EL (cell line): ENCODE measurements around the gene PROSER3.
"Not testable (repeated sequence)": the region's sequence is repeated elsewhere in the genome, so short reads cannot be mapped to it uniquely, and the experiment has no call there.

ENCODE experiments used
- DNase-seq: peaks from one replicate; pipeline ENCODE4 v3.0.0-alpha.2; 2016

Gene PROSER3

DNA sequence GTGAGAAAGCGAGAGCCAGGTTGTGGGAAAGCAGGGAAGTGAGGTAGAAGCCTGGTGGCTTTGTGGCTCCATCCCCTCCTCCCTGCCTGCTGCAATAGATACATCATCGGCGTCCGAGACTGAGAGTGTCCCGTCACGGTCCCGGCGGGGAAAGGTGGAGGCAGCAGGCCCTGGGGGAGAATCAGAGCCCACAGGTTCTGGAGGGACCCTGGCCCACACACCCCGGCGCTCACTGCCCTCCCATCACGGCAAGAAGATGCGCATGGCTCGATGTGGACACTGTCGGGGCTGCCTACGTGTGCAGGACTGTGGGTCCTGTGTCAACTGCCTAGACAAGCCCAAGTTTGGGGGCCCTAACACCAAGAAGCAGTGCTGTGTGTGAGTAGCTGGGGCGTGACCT, 35.1 kb upstream of the PROSER3 start:
- DNase-seq, result no peak

DNA sequence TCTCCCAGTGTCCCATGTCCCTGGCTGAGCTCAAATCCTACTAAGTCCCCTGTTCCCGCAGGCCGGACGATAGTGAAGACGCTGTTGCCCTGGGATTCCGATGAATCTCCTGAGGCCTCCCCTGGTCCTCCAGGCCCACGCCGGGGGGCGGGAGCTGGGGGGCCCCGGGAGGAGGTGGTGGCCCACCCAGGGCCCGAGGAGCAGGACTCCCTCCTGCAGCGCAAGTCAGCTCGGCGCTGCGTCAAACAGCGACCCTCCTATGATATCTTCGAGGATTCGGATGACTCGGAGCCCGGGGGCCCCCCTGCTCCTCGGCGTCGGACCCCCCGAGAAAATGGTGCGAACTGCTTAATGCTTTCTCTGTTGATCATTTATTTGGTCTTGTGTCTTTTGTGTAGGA, 34.3 kb upstream of the PROSER3 start:
- no peak for DNase-seq

DNA sequence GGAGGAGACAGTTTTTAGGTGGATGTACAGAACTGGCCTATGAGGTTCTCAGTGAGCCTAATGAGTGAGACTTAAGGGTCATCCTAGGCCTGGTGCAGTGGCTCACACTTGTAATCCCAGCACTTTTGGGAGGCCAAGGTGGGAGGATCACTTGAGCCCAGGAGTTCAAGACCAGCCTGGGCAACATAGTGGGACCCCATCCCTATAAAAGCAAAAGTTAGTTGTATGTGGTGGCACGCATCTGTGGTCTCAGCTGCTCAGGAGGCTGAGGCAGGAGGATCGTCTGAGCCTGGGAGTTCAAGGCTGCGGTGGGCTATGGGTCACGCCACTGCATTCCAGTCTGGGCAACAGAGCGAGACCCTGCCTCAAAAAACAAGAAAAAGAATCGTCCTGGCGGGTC, 33.8 kb upstream of the PROSER3 start:
- DNase-seq, result not testable (repeated sequence)

DNA sequence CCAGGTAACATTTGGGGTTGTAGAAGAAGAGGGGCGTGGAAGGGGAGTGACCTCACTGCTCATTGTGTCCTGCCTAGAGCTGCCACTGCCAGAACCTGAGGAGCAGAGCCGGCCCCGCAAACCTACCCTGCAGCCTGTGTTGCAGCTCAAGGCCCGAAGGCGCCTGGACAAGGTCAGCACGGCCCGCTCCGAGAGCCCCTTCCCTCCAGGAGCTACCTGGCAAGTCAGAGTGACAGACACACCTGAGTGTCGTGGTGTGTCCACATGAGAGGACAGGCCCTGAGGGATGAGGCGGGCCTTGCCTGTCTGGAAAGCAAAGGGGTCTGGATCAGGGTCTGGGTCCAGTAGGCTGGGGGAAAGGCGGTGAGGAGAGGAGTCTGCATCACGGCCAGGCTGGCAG, 33.4 kb upstream of the PROSER3 start:
- no peak for DNase-seq

DNA sequence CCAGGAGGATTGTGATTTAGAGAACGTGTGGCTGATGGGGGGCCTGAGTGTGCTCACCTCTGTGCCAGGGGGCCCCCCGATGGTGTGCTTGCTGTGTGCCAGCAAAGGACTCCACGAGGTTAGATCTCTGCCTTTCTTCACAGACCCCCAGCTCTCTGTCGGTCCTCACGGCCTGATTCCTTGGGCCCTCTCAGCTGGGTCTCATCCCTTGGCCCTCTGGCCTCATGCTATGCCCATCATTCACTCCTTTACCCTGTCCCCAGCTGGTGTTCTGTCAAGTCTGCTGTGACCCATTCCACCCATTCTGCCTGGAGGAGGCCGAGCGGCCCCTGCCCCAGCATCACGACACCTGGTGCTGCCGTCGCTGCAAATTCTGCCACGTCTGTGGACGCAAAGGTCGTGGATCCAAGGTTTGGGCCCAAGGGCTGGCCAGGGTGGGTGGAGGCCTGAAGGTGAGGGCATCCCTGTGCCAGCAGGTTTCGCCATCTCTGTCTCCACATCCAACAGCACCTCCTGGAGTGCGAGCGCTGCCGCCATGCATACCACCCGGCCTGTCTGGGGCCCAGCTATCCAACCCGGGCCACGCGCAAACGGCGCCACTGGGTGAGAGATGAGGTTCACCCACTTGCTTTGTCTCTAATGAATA, 32.6 kb upstream of the PROSER3 start:
- DNase-seq, result no peak

DNA sequence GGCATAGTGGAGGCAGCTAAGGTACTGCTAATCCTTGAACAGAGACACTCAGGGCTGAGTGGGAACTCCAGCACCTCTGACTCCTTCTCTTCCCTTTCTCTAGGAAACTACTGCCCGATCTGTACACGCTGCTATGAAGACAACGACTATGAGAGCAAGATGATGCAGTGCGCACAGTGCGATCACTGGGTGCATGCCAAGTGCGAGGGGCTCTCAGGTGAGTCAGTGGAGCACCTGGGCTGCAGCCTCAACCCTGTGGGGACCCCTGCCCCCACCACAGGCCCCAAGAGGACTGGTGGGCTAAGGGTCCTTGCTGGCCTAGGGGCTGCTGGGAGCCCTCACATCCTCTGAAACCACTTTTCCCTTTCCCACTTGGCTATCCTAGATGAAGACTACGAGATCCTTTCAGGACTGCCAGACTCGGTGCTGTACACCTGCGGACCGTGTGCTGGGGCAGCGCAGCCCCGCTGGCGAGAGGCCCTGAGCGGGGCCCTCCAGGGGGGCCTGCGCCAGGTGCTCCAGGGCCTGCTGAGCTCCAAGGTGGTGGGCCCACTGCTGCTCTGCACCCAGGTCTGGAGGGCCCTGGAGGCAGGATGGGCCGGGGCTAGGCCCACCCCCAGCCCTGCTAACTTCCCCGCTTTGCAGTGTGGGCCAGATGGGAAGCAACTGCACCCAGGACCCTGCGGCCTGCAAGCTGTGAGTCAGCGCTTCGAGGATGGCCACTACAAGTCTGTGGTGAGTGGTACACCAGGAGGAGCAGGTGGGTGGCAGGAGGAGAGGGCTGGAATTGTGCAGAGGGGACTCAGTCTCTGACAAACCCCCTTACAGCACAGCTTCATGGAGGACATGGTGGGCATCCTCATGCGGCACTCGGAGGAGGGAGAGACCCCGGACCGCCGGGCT, 30.7 kb upstream of the PROSER3 start:
- DNase-seq, result no peak

DNA sequence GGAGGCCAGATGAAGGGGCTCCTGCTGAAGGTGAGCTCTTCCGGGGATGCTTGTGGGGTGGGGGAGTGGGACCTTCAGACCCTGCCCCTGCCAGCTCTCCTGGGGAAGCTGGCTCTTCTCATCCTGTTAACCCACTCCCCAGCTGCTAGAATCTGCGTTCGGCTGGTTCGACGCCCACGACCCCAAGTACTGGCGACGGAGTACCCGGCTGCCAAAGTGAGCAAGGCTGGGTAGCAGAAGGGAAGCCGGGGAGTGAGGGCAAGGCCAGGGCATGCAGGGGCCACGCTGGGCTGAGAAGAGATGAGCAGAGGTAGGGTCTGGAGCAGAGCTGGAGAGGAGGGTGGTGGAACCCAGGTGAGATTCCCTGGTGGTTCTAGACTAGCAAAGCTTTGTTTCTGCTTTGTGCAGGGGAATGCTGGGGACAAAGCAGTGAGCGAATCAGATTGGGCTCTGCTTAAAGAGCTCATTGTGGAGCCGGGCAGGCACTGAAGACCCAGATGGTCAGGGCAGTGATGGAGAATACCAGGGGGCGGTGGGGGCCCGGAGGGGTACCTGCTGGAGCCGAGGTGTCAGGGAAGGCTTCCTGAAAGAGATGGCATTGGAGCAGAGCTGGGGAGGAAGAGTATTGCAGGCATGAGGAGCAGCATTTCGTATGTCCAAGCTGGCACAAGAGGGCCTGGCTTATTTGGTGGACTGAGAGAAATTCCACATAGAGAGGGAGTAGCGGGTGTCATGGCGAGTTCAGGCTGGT, 29.8 kb upstream of the PROSER3 start:
- DNase-seq, result no peak

DNA sequence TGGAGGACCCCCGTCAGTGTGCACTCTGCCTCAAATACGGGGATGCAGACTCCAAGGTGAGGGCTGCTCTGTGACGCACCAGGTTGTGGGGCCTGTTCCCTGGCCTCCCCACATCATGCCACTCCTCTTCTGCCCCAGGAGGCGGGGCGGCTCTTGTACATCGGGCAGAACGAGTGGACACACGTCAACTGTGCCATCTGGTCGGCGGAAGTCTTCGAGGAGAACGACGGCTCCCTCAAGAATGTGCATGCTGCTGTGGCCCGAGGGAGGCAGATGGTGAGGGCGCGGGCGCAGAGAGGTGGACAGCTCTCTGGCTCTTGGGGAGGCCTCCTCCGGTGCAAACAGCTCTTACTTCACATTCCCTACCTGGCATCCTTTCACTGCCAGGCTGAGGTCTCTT, 29.0 kb upstream of the PROSER3 start:
- no peak for DNase-seq

DNA sequence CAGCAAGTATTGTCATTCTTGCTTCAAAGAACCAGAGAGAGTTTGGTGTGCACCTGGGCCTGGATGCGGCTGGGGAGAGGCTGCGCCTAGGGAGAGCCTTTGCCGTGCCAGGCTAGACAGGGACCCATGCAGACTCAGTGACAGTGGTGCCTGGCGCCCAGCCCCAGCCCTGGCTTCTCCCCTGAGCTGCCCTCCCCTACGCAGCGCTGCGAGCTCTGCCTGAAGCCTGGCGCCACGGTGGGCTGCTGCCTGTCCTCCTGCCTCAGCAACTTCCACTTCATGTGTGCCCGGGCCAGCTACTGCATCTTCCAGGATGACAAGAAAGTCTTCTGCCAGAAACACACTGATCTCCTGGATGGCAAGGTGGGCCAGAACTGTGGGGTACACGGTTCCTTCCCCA, 28.2 kb upstream of the PROSER3 start:
- no peak for DNase-seq

DNA sequence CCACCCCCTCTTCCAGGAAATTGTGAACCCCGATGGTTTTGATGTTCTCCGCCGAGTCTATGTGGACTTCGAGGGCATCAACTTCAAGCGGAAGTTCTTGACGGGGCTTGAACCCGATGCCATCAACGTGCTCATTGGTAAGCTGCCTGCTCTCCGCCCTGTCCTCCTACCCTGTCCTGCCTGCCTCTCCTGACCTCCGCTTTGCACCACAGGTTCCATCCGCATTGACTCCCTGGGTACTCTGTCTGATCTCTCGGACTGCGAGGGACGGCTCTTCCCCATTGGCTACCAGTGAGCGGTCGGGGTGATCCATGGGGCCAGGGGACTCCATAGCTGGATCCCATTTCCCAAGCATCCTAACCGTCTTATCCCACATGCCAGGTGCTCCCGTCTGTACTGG, 27.6 kb upstream of the PROSER3 start:
- DNase-seq, result no peak

DNA sequence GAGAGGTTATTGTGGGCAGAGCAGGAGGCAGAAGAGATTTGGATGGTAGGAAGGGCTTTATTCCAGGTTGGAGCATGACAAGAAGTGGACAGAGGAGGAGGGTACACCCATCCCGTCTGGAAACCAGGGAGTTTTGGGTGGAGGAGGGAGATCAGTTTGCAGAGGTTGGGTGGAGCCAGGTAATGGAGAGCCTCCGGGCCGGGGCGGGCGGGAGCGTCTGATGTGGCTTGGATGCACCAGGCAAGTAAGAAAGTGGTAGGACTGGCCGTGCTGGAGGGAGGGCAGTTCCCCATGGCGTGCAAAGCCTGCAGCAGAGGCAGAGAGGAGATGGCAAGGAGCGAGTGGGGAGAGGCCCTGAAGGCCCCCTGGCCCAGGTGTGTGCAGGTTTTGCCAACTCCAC, 26.6 kb upstream of the PROSER3 start:
- DNase-seq, result no peak

DNA sequence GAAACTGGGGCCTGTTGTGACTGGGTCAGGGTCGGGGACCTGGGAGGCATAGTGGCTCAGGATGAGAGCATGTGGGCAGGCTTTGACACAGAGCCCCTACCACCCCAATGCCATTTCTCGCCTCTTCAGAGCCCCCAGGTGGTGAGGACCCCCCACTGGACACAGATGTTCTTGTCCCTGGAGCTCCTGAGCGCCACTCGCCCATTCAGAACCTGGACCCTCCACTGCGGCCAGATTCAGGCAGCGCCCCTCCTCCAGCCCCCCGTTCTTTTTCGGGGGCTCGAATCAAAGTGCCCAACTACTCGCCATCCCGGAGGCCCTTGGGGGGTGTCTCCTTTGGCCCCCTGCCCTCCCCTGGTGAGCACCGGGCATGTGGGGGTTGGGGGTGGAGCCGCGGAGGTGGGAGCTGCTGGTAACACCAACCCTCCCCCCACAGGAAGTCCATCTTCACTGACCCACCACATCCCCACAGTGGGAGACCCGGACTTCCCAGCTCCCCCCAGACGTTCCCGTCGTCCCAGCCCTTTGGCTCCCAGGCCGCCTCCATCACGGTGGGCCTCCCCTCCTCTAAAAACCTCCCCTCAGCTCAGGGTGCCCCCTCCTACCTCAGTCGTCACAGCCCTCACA, 26.1 kb upstream of the PROSER3 start:
- no peak for DNase-seq

DNA sequence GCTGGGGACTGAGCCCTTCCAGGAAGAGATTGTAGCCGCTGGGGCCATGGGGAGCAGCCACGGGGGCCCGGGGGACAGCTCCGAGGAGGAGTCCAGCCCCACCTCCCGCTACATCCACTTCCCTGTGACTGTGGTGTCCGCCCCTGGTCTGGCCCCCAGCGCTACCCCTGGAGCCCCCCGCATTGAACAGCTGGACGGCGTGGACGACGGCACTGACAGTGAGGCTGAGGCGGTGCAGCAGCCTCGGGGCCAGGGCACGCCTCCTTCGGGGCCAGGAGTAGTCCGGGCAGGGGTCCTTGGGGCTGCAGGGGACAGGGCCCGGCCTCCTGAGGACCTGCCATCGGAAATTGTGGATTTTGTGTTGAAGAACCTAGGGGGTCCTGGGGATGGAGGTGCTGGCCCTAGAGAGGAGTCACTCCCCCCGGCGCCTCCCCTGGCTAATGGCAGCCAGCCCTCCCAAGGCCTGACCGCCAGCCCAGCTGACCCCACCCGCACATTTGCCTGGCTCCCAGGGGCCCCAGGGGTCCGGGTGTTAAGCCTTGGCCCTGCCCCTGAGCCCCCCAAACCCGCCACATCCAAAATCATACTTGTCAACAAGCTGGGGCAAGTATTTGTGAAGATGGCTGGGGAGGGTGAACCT, 25.3 kb upstream of the PROSER3 start:
- DNase-seq, result no peak

DNA sequence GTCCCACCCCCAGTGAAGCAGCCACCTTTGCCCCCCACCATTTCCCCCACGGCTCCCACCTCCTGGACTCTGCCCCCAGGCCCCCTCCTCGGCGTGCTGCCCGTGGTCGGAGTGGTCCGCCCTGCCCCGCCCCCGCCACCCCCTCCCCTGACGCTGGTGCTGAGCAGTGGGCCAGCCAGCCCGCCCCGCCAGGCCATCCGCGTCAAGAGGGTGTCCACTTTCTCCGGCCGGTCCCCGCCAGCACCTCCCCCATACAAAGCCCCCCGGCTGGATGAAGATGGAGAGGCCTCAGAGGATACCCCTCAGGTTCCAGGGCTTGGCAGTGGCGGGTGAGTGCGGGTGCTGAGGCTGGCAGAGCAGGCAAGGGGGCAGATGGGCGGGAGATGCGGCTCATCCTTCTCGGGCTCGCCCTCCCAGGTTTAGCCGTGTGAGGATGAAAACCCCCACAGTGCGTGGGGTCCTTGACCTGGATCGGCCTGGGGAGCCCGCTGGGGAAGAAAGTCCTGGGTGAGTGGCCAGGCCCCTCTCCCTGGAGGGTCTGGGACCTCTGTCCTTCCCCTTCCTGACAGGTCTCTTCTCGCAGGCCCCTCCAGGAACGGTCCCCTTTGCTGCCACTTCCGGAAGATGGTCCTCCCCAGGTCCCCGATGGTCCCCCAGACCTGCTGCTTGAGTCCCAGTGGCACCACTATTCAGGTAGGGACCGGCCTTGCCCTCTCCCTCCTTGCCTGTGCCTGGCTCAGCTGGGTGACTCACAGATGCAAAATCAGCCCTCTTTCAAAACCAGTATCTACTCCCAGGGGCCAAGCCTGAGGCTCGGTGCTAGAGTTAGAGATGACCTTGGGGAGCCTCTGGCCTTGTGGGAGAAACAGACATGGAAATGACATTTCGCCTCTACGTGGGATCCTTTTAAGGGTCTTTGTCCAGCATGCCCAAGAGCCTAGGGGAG, 24.5 kb upstream of the PROSER3 start:
- no peak for DNase-seq

DNA sequence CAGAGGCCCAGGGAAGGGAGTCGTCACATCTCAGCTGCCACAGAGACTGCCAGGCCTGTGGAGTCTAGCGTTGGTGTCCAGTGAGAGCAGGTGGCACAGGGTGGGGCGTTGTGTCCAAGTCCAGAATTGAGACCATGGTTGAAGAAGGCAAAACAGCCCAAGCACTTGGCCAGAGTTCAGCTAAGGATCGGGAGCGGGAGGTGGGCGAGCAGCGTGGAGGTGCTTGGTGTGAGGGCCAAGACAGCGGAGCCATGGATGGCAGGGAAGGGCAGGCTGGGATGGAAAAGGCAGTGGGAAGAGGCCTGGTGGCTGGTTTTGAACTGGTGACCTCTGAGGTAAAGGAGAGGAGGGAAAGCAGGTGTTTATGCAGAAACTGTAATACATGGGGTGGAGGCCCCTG, 23.7 kb upstream of the PROSER3 start:
- no peak for DNase-seq

DNA sequence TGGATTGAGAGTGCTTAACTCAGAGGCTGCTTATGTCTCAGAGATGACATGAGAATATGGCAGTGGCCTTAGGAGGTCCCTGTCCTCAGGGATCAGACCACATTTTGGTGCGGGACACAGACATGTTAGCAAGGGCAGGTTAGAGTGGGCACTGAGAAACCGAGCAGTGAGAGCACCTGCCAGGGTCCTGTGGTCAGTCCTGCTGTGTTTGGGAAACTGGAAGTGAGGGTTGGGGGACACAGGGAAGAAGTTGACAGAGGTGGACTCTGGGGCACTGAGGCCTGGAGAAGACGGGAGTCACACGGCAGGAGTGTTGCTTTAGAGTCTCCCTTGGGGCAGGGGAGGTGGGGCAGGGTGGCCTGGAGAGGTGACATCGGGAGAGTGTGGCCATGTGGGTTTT, 23.1 kb upstream of the PROSER3 start:
- no peak for DNase-seq

DNA sequence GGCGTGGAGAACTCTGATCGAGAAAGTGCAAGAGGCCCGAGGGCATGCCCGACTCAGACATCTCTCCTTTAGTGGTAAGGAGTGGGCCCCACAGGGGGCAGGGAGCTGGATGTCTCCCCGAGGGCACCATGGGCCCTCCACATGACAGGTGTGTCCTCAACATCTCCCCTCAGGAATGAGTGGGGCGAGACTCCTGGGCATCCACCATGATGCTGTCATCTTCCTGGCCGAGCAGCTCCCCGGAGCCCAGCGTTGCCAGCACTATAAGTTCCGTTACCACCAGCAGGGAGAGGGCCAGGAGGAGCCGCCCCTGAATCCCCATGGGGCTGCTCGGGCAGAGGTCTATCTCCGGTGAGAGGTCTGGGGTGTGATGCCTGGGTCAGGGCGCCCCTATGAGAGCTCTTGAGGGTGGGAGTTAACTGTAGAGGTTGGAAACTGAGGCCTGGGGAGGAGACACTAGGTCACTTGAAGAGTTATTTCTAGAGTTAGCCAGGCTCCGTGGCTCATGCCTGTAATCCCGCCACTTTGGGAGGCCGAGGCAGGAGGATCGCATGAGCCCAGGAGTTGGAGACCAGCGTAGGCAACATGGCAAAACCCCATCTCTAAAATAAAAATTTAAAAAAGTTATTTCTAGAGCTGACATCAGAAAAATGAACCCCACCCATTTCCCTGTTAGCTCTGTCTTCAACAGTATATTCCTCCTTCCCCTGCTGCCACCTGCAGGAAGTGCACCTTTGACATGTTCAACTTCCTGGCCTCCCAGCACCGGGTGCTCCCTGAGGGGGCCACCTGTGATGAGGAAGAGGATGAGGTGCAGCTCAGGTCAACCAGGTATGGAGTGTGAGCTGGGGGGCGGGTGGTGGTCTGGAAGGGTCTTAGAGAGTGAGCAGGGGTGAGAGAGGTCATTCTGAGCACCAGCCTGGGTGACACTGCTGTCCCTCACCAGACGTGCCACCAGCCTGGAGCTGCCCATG, 20.8 kb upstream of the PROSER3 start:
- DNase-seq, result no peak

DNA sequence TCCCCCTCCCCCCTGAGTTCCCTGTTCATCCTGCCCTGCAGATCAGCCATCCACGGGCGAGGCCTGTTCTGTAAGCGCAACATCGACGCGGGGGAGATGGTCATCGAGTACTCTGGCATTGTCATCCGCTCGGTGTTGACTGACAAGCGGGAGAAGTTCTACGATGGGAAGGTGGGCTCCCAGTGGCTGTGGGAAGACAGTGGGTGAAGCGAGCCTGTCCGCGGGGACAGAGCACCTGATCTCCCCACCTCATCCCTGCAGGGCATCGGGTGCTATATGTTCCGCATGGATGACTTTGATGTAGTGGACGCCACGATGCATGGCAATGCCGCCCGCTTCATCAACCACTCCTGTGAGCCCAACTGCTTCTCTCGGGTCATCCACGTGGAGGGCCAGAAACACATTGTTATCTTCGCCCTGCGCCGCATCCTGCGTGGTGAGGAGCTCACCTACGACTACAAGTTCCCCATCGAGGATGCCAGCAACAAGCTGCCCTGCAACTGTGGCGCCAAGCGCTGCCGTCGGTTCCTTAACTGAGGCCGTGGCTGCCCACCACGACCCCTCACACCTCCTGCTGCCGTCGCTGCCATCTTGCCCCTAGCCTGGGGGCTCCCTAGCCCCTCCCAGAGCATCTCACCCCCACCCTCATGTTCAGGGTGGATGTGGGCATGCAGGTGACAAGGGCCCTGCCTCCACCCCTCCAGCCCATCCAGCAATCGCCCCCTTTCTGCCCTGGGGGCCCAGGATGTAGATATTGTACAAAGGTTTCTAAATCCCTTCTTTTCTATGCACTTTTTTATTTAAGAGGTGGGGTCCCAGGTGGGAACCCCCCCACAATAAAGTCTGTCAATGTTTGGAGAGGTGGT, 19.7 kb upstream of the PROSER3 start:
- DNase-seq, result no peak

DNA sequence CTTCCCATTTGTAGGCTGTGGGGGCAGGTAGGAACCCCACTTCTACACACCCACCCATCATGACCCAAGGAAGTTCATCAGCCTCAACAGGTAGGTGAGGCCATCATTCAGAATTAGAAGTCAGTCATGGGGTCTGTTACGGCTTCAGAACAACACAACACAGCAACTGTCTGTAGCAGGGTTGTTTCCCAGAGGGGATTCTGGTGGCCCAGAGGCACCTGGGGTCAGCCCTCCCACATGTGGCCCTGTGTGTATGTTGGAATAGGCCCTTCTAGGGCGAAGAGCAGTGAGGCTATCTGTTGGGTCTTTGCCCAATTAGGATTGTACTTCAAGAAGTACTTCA, 19.1 kb upstream of the PROSER3 start:
- no peak for DNase-seq
